NCI-H1694 treated with DMSO at 0.1 percent for 48 hours (cell line): ENCODE measurements around the gene RAP2A.

Experiments
- DNase-seq: peaks from one replicate; lab custom pipeline; 2025; lab: John Stamatoyannopoulos, UW

Gene RAP2A

DNA sequence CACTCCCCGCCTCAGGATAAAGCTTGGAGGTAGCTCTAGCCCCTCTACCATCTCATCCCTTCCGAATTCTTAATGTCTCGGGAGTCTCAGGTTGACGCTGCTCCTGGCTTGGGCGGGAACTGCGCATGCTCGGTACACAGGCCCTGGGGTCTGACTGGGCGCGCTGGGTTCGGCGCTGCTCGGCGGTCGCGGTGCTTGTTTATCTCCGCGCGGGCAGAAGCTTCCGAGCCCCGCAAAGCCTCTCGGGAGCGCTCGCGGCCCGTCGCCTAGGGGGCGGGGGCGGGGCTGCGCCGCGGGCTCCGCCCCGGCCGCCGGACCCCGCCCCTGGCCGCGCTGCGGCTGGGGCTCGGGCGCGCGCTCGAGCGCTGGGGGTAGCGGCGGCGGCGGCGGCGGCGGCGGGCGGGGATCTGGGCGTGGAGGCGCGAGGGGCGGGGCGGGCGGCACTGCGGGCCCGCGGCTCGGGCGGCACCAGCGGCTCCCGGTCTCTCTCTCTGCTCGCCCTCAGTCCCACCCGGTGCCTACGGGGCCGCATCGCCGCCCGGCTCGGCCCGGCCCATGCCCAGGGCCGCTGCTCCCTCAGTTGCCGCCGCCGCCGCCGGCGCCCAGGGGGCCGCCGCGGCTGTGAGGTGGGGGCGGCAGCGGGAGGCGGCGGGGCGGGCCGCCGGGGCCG, at the start of gene RAP2A:
RAP2A (plus strand) TSS at position 443 of the 670 bp plus-strand sequence. CDS start 302 bp downstream, outside the sequence.
- DNase-seq: peak; percentile 75

DNA sequence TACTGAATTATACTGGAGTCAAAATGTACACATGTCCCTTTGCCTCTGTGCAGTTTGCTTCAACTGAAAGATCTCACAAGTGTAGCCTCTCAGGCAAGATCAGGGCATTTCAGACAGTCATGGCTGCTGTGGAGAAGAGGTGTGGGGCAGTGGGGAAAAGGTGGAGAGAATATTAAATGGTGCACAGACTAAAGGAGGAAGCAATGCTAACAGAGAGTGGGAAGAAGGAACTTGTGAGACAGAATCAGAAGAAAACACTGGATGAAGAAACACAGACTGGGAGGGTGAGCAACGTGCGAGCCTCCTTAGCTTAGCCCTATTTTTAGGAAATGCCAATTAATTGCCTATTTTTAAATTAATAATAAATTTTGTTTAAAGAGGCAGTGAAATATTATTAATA, 49.6 kb upstream of the RAP2A start:
- no peak for DNase-seq

DNA sequence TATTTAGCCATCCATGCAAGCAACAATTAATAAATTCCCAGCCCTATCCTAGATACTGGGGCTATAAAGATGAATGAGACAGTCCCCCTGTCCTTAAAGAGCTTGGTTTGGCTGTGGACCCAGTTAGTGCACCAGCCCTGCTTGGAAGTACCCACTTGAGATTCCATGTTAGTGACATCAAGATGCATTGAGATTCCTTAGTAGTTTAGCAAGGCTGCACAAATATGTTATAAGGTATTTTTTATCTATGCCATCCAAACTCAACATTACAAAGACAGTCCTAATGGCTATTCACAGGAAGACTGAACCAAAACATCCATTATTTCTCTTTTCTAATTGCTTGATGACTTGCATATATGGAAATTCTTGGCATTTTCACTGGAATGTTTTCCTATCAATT, 48.8 kb upstream of the RAP2A start:
- DNase-seq: no peak

DNA sequence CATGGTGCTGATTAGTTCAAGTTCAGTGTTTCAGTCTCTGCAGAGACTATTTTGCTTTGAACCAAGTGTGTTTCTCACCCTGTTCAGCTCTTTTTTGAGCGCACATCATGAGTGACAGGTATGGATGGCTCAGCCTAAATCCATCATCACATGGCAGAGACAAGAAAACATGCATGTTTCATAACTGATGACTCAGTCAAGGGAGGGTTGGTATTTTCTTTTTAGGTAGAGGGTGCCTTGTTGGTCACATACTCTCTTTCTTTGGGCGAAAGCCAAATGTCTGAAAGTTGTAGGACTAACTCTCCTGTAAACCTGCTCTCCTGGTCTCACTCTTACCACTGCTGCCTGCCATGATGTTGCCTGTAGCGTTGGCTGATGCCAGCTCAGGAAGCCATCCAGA, 48.1 kb upstream of the RAP2A start:
- no peak for DNase-seq

DNA sequence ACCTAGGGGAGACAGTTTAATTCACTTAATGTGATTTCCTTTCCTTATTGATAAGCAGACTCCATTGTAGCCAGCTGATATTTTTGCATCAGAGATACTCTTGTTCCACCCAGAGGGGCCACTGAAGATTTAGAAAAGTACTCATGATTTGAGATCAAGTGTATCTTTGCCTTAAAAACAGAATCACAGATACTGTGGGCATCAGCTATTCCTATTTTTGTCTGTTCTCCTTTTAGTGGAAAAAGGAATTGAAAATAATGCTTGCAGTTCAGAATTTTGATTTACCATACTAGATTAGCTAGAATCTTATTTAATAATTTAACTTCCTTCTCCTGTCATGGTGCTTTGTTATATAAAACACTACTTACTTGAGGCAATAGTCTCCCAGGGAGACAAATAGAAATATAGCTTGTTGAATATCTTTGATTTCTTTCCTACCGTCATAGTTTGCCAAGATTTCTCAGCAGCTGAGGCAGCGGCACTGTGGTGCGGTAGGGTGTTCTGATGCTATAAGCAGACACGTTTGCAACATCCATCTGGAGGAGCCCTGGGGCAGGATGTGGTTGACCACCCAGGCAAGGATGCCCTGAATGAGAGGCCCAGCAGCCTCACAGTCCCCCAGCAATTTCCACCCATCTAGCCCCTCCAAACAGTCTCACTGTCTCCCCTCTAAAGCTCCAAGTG, 47.0 kb upstream of the RAP2A start:
- DNase-seq: no peak

DNA sequence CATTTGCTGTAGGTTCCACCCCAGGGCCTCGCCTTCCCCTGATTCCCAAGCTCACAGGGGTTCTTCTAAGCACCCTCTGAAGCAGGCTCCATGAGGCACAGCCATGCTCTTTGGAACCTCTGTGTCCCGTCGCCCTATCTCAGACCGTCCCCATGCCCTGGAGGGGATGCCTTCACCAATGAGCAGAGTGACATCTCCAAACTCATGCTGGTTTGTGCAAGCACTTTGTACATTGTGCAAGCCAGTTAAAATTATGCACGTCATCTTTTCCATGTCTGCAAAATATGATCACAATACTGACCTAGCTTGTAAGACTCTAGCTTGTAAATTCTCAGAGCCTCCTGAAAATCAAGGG, 46.5 kb upstream of the RAP2A start:
- DNase-seq: no peak

DNA sequence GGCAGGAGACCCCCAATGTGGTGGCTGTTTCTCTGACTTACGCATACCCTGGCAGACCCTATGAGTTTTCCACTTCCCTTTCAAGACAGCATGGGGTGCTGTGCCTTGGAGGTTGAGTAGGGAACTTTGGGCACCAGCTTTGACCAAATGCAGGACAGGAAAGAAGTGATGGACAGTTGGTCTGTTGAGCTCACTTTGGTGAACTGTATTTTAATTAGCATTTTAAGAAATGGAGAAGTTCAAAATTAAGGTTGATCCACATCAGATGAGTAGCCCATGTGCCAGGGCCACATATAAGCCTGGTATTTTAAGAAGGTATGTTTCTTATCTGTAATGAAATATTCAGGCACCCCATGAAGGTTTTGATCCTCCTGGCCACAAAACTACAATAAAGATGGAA, 46.1 kb upstream of the RAP2A start:
- DNase-seq: no peak

DNA sequence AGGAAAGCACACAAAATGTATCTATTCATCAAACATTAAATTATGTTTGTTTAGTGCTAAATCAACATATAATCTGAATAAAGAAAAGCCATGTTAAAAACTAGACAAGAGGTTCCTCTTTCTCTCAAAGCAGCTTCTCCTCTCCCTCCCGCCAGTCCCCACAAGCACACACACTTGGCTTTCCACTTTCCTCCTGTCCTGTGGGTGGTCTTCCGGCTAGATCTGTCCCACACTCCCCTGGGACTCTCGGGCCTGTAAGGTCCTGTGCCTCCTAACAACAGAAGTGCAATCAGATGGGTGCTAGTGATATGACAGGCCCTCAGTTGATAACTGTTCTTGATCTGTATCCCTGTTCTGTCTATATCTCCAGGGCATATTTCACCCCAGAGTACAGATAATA, 45.6 kb upstream of the RAP2A start:
- no peak for DNase-seq

DNA sequence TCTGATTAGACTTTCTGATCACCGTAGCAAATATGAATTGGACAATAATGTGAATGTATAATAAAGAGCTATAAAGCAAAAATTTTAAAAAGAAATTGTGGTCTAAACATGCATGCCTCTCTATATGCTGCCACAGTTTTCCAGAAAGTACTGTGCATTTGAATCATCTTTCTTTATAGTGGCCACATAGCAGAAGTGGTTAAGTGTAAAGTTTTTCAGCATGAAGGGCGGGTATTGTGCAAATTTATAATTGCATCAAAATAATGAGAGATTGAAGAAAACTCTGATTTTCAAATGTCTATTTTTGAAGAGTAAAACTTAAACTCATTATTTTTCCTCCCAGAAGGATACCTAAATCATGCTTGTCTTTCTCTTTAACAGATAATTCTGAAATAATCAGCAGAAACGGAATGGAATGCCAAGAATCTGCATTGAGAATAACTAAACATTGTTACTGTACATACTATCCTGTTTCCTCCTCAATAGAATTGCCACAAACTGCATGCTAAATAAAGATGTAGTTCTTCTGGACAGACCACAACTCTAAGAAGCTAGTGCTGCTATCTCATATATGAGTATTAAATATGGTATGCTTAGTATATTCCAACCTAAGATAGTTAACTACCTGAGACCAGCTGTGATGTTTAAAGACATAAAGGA, 42.9 kb upstream of the RAP2A start:
- no peak for DNase-seq

DNA sequence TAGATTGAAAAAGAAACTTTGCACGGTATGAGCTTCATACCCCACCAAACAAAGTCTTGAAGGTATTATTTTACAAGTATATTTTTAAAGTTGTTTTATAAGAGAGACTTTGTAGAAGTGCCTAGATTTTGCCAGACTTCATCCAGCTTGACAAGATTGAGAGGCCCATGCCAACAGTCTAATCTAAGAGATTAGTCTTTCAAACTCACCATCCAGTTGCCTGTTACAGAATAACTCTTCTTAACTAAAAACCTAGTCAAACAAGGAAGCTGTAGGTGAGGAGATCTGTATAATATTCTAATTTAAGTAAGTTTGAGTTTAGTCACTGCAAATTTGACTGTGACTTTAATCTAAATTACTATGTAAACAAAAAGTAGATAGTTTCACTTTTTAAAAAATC, 41.9 kb upstream of the RAP2A start:
- DNase-seq: no peak

DNA sequence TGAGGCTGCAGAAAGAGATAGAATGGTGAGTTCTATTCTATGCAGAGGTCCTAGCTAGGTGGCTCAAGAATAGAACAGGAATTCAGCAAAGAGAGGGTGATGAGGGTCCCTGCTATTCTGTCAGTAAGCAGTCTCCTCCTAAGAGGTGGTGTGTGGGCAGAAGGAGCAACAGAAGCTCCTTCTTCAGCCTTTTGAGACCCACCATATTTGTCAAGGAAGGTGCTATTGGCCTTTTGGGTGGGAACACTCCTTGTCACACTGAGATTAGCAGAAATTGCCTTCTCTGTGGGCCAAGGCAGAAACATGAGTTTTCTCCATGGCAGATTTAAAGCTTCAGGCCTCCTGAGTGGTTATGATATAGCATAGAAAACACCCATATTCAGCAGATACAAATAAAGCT, 39.4 kb upstream of the RAP2A start:
- no peak for DNase-seq

DNA sequence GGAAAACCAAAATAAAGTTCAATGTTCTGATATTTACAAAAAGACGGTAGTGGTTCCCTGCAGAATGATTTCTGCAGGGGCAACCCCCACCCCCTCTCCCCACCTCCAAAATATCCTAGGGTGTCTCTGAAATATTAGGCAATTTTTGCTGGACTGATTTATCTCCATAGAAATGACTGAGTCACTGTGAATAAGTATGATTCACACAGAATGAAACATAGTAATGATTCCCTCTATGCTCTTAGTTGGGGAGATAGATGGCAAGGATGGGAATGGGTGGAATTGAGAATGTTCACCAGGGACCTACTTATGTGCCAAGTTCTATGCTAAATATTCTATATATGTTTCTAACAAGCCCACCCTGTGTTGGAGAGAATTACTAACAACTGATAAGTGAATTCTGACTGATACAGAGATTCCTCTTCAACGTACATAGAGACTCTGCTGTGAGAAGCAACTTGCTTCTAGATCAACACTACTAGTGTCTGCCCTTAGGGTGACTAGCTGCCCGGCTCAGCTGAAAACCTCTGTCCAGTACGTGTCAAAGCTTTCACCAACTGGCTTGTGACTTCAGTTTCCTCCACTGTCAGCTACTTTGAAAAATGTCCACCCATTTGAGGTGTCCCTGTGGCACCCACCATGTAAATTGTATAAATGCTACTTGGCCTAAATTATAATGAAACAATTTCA, 38.4 kb upstream of the RAP2A start:
- DNase-seq: no peak

DNA sequence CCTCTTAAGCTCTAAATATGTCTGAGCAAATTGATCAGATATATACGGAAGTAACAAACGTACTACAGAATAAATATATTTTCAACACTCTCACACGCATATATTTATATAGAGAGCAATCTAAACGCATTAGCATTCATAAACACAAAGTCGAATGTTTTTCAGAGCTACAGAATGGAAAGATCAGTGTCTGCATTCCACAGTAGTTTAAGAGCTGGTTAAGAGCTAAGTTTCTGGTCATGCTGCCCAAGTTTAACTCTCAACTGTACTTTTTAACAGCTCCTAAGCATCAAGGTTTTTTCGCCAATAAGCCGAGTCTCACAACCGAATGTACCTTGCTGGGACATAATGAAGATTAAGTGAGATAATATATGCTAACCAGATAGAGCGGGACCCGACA, 36.7 kb upstream of the RAP2A start:
- no peak for DNase-seq

DNA sequence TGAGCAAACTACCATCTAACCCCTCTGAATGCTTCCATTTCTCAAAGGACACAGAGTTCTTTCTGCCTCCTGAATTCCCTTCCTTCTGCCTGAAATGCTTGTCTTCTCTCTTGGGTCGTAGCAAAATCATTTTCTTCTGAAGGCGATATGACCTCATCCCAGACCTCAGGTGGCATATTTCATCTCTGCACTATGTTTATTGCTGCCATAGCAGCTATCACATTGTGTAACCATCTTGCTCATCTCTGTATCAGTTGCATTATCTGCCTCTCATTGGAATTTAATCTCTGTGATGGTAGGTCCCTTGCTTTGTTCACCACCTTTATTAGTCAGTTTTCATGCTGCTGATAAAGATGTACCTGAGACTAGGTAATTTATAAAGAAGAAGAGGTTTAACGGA, 32.5 kb upstream of the RAP2A start:
- DNase-seq: no peak

DNA sequence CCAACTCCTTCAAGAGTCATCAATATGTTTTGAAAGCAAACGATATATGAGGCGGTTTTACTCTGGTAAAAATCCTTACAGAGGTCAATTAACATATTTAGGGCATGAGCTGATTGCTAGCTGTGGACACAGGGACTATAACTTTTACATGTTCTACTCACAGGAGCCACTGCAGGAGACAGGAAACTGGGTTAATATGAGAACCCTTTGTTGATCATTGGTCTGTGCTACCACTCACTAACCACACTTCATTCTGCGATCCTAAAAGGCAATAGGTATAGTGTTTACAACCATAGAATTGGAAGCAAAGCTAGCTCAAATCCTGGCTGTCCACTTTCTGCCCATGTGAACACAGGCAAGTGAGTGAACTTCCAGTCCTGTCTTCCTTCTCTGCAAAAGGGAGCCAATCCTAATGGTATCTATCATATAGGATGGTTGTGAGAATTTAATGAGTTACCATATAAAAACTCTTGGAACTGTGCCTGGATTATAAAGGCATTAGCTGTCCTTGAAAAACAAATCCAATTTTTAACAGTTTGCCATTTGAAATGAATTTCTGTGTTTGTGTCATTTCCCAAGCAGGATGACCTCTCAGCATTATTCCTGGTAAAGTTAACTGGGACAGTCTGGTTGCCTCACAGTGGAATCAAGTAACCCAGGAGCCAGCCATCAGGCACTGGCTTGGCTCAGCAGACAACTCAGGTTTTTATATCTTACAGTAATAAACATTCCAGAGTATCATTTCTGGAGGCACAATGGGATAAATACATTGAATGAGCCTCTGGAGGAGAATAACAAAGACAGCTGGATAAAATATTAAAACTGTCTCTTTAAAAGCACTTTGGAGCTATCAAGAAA, 29.8 kb upstream of the RAP2A start:
- DNase-seq: no peak

DNA sequence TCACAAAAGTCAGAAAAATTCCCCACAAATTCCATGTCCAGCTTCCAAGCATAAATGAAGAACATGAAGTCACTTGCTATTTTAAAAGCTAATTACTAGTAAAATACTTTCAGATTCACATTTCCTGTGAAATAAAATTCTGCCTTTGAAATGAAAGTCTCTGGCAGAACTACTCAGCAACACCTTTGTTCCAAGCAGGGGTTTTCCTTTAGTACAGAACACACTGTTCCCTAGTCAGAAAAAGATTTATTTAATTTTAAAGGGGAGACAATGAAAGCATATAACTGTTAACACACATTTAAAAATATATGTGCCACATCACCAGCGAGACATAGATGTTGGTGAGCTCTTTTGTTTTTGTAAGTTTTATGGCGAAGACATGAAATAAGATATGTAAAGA, 26.4 kb upstream of the RAP2A start:
- DNase-seq: no peak

DNA sequence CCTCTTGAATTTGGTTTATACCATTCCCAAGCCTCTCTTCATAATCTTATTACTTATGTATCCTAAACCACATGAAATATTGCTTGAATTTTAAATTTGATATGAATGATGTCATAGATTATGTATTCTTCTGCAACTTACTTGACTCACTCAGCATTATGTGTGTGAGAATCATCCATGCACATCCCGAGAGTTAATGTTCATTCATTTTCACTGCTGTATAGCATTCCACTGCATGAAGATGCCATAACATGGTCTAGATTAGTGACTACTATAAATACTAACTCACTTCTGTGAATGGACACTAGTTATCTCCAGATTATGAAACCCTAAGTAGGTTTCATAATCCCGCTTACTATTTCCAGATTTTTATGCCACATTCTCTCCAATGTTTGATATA, 25.0 kb upstream of the RAP2A start:
- DNase-seq: no peak

DNA sequence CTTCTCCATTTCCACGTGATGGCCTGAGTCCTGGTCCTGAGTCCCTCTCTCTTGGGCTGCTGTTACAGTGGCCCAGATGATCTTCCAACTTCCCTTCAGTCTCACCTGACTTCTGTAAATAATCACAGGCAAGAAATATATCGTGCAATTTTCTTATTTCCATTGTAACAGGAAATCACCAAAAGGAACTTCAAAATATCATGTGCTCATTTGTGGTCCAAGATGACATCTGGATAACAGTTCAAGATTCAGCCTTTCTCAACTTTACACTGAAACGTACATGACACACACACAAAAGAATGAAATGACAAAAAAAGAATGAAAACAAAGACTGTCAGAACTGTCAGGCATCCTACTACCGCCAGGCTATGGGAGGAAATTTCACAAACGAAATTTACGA, 22.0 kb upstream of the RAP2A start:
- no peak for DNase-seq

DNA sequence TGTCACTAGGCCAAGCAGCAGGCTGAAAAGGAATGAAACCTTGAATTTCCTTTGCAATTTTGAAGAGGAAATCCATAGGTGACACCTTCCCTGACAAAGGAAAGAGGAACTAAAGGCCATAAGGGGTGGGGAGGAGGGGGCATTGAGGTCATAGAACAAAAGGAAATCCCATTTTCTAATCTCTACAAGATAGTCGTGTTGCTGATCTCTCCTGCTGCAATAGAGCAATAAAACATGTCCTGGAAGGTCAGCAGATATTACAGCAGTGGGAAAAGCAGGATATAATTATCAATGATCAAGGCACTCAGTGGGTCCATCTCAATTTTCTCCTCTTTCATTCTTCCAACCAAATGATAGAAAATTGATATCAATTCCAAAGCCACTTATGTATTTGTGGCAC, 20.3 kb upstream of the RAP2A start:
- no peak for DNase-seq

DNA sequence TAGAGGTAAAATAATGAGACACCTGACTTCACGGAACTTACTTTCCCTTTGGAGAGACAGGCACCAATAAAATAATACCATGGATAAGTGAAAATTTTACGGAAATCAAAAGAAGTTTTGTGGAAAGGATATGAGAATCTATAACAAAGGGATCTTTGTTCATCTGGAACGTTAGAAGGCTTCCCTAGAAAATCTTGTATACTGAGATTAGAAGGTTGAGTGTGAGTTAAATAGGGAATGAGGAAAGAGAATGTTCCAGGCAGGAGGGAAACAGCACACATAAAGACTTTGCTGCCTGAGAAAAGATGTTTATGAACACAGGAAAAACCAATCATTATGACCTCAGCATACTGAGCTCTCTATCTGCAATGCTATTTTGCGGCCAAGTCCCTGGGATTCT, 19.6 kb upstream of the RAP2A start:
- no peak for DNase-seq

DNA sequence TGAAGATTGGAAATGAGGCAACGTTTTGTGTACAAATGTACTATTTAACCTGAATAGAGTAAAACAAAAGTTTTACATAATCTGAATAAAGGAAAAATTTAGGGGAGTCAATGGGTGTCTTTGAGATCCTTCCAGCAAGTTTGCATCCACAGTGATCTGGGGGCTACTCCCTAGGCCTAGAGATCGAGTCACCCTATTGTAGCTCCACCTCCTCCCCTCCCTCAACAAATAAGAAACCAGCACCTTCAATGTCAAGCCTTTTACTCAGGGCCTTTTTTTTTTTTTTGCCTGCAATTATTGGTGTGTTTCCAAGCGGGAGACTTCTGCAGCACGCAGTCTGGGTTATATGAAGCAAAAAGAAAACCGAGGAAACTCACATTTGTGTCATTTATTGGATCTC, 16.3 kb upstream of the RAP2A start:
- DNase-seq: no peak
